Activated CD4-positive, alpha-beta memory T cell treated with anti-CD3 and anti-CD28 coated beads, Interleukin-2, amount 10 ng/mL, durations not matched to agents 7 days and 5 days (primary cell): ENCODE measurements around the gene IFI16. TPM values are rescaled to one million over a fixed set of nuclear protein-coding genes. Genes with fewer than 3 reads are reported as not detected.

Experiments
- CTCF ChIA-PET: fragments of 350-600 bp; sonication (Branson Sonifier 250); formaldehyde crosslinking; loops from one replicate; lab custom pipeline; 2021; ENCODE audit warnings: antibody characterized with exemption, inconsistent platforms; lab: Charles Lee
- POLR2A ChIA-PET: fragments of 350-600 bp; sonication (Branson Sonifier 250); formaldehyde crosslinking; loops from one replicate; lab custom pipeline; 2021; ENCODE audit warnings: antibody characterized with exemption; lab: Charles Lee
- DNase-seq: peaks from one replicate; pipeline ENCODE4 v3.0.0-alpha.2; 2020
- H3K27ac Mint-ChIP-seq: one replicate; pipeline ENCODE4 v1.8.0; 2021; ENCODE audit warnings: mild to moderate bottlenecking, mixed read lengths
- H3K27me3 Mint-ChIP-seq: one replicate; pipeline ENCODE4 v1.8.0; 2021; ENCODE audit warnings: mixed read lengths
- H3K36me3 Mint-ChIP-seq: one replicate; pipeline ENCODE4 v1.8.0; 2021; ENCODE audit warnings: low read depth, mixed read lengths
- H3K4me1 Mint-ChIP-seq: one replicate; pipeline ENCODE4 v1.8.0; 2021; ENCODE audit warnings: mixed read lengths
- H3K4me3 Mint-ChIP-seq: one replicate; pipeline ENCODE4 v1.8.0; 2021; ENCODE audit warnings: mild to moderate bottlenecking, mixed read lengths
- H3K9me3 Mint-ChIP-seq: one replicate; pipeline ENCODE4 v1.8.0; 2021; ENCODE audit warnings: mixed read lengths
- total RNA-seq, 2 experiments: library from RNA; stranded (reverse); gene quantifications; one replicate each; pipeline ENCODE4 v1.2.3, GENCODE V29; 2021

Gene IFI16
- total RNA-seq, 2 experiments from 2014 or later, result 394 to 395 TPM

GRCh38 chr1:159067699-159068621 lies 58.3 kb downstream of the IFI16 start:
- ChIA-PET CTCF (interaction anchor here (0.7 to 2.1 kb wide), 7 partner anchors 9 to 134 kb away, joined by 3 to 12 read pairs (median 4); partner anchors contain the start of genes AIM2 and IFI16), POLR2A (interaction anchor here (0.7 to 4.8 kb wide), 17 partner anchors 8 to 857 kb away, joined by 3 to 66 read pairs (median 5); partner anchors contain the start of genes AIM2 and IFI16)
- H3K4me1 Mint-ChIP-seq, result peaks cover 54% of the 10 kb centered on the region
- H3K27ac Mint-ChIP-seq, result peak overlapping the region; percentile 96
- H3K36me3 Mint-ChIP-seq, result peaks cover 57% of the 10 kb centered on the region
- H3K9me3 Mint-ChIP-seq, result no peaks in the 10 kb centered on the region
- no peaks in the 10 kb centered on the region for H3K27me3 Mint-ChIP-seq
- peak overlapping the region; percentile 56 for H3K4me3 Mint-ChIP-seq
- no peak for DNase-seq

- Mint-ChIP-seq H3K27me3 (no peaks in the 10 kb centered on the region), H3K36me3 (peaks cover 53% of the 10 kb centered on the region), H3K4me3 (no peak overlapping the region), H3K27ac (peak overlapping the region; percentile 21), H3K4me1 (peaks cover 62% of the 10 kb centered on the region), H3K9me3 (no peaks in the 10 kb centered on the region)
- CTCF ChIA-PET, result interaction anchor here (0.8 to 2.1 kb wide), 6 partner anchors 8 to 134 kb away, joined by 3 to 12 read pairs (median 4); partner anchors contain the start of genes AIM2 and IFI16
- POLR2A ChIA-PET, result interaction anchor here (0.9 to 4.8 kb wide), 10 partner anchors 8 to 70 kb away, joined by 3 to 66 read pairs (median 10); partner anchors contain the start of genes AIM2 and IFI16
- DNase-seq, result no peak
Observed at GRCh38 chr1:159068886-159069285, 59.2 kb downstream of the IFI16 start.

- DNase-seq, result no peak
- Mint-ChIP-seq H3K9me3 (no peaks in the 10 kb centered on the region), H3K4me1 (peaks cover 67% of the 10 kb centered on the region), H3K27ac (peak overlapping the region; percentile 21), H3K4me3 (no peak overlapping the region), H3K36me3 (peaks cover 35% of the 10 kb centered on the region), H3K27me3 (no peaks in the 10 kb centered on the region)
- CTCF ChIA-PET, result interaction anchor here (0.6 to 3.8 kb wide), 21 partner anchors 8 to 868 kb away, joined by 3 to 19 read pairs (median 5); partner anchors contain the start of gene IFI16
- POLR2A ChIA-PET, result interaction anchor here (1.0 to 4.8 kb wide), 7 partner anchors 19 to 74 kb away, joined by 3 to 33 read pairs (median 5); partner anchors contain the start of gene IFI16
Observed at GRCh38 chr1:159071970-159072582, 62.4 kb downstream of the IFI16 start.

GRCh38 chr1:159076438-159077119 lies 66.9 kb downstream of the IFI16 start, which contains the start of gene AIM2:
TSS of gene AIM2 (minus strand) at chr1:159076766. CDS start at chr1:159073499, 3,267 bp downstream.
- ChIA-PET CTCF (interaction anchor here (0.8 to 4.7 kb wide), 17 partner anchors 8 to 873 kb away, joined by 3 to 47 read pairs (median 4); partner anchors contain the start of gene IFI16), POLR2A (interaction anchor here (0.6 to 5.4 kb wide), 26 partner anchors 9 to 1943 kb away, joined by 3 to 260 read pairs (median 4); partner anchors contain the start of genes DCAF8, IFI16 and PYHIN1)
- peak within 1 kb of the TSS; percentile 99 for H3K27ac Mint-ChIP-seq
- peaks cover 2% of the 10 kb centered on the region for H3K27me3 Mint-ChIP-seq
- DNase-seq, result peak; percentile 82
- peaks cover 50% of the 10 kb centered on the region for H3K4me1 Mint-ChIP-seq
- H3K9me3 Mint-ChIP-seq, result peaks cover 3% of the 10 kb centered on the region
- peak within 1 kb of the TSS; percentile 78 for H3K4me3 Mint-ChIP-seq
- peaks cover 22% of the 10 kb centered on the region for H3K36me3 Mint-ChIP-seq

GRCh38 chr1:159077120-159077961 lies 67.6 kb downstream of the IFI16 start:
- ChIA-PET POLR2A (interaction anchor here (0.7 to 5.4 kb wide), 21 partner anchors 9 to 1943 kb away, joined by 3 to 260 read pairs (median 5); partner anchors contain the start of genes DCAF8, IFI16 and PYHIN1), CTCF (interaction anchor here (1.0 to 4.7 kb wide), 11 partner anchors 9 to 571 kb away, joined by 3 to 47 read pairs (median 4); partner anchors contain the start of gene IFI16)
- H3K27ac Mint-ChIP-seq, result peak overlapping the region; percentile 99
- H3K4me3 Mint-ChIP-seq, result peak overlapping the region; percentile 78
- H3K27me3 Mint-ChIP-seq, result peaks cover 2% of the 10 kb centered on the region
- H3K9me3 Mint-ChIP-seq, result peaks cover 3% of the 10 kb centered on the region
- peak; percentile 99 for DNase-seq
- peaks cover 19% of the 10 kb centered on the region for H3K36me3 Mint-ChIP-seq
- peaks cover 43% of the 10 kb centered on the region for H3K4me1 Mint-ChIP-seq

- no peak overlapping the region for H3K4me3 Mint-ChIP-seq
- peaks cover 3% of the 10 kb centered on the region for H3K9me3 Mint-ChIP-seq
Observed at GRCh38 chr1:159079525-159079924, 69.8 kb downstream of the IFI16 start.

GRCh38 chr1:159081626-159082025 lies 71.9 kb downstream of the IFI16 start:
- no peak overlapping the region for H3K27ac Mint-ChIP-seq
- no peak for DNase-seq
- peaks cover 2% of the 10 kb centered on the region for H3K27me3 Mint-ChIP-seq
- peaks cover 19% of the 10 kb centered on the region for H3K4me1 Mint-ChIP-seq
- ChIA-PET CTCF (no interaction called here), POLR2A (no interaction called here)
- H3K4me3 Mint-ChIP-seq, result no peak overlapping the region
- H3K9me3 Mint-ChIP-seq, result peaks cover 3% of the 10 kb centered on the region
- peaks cover 5% of the 10 kb centered on the region for H3K36me3 Mint-ChIP-seq

More at GRCh38 chr1:159079525-159079924, 69.8 kb downstream of the IFI16 start:
- DNase-seq, result no peak
- Mint-ChIP-seq H3K27me3 (peaks cover 2% of the 10 kb centered on the region), H3K27ac (no peak overlapping the region), H3K4me1 (peaks cover 27% of the 10 kb centered on the region), H3K36me3 (peaks cover 9% of the 10 kb centered on the region)
- CTCF ChIA-PET, result interaction anchor here (4.7 kb wide), 1 partner anchor 9 kb away, joined by 47 read pairs; no protein-coding TSS in a partner anchor
- POLR2A ChIA-PET, result interaction anchor here (4.9 to 5.4 kb wide), 2 partner anchors 66 to 71 kb away, joined by 170 to 260 read pairs; partner anchors contain the start of gene IFI16

- no peak overlapping the region for H3K27ac Mint-ChIP-seq
Observed at GRCh38 chr1:159083013-159083412, 73.3 kb downstream of the IFI16 start.

GRCh38 chr1:159084152-159084551 lies 74.4 kb downstream of the IFI16 start:
- ChIA-PET POLR2A (no interaction called here), CTCF (interaction anchor here (0.6 to 1.0 kb wide), 2 partner anchors 13 to 76 kb away, joined by 3 to 4 read pairs; no protein-coding TSS in a partner anchor)
- Mint-ChIP-seq H3K4me3 (no peak overlapping the region), H3K27me3 (peaks cover 2% of the 10 kb centered on the region), H3K27ac (no peak overlapping the region), H3K9me3 (no peaks in the 10 kb centered on the region), H3K4me1 (peaks cover 21% of the 10 kb centered on the region), H3K36me3 (no peaks in the 10 kb centered on the region)
- no peak for DNase-seq

More at GRCh38 chr1:159083013-159083412, 73.3 kb downstream of the IFI16 start:
- Mint-ChIP-seq H3K4me3 (no peak overlapping the region), H3K27me3 (peaks cover 2% of the 10 kb centered on the region), H3K9me3 (peaks cover 2% of the 10 kb centered on the region), H3K36me3 (peaks cover 4% of the 10 kb centered on the region), H3K4me1 (peaks cover 14% of the 10 kb centered on the region)
- POLR2A ChIA-PET, result no interaction called here
- CTCF ChIA-PET, result interaction anchor here (0.6 kb wide), 1 partner anchor 249 kb away, joined by 5 read pairs; no protein-coding TSS in a partner anchor
- no peak for DNase-seq

- ChIA-PET CTCF (no interaction called here), POLR2A (interaction anchor here (2.0 kb wide), 1 partner anchor 8 kb away, joined by 16 read pairs; the partner anchor contains the start of gene AIM2)
- Mint-ChIP-seq H3K4me1 (peaks cover 27% of the 10 kb centered on the region), H3K9me3 (no peaks in the 10 kb centered on the region), H3K27ac (no peak overlapping the region), H3K4me3 (no peak overlapping the region), H3K36me3 (no peaks in the 10 kb centered on the region), H3K27me3 (no peaks in the 10 kb centered on the region)
- DNase-seq, result no peak
Observed at GRCh38 chr1:159084867-159085266, 75.2 kb downstream of the IFI16 start.

GRCh38 chr1:159088050-159088449 lies 78.3 kb downstream of the IFI16 start:
- Mint-ChIP-seq H3K27me3 (no peaks in the 10 kb centered on the region), H3K27ac (peak overlapping the region; percentile 27), H3K4me1 (peaks cover 55% of the 10 kb centered on the region), H3K9me3 (no peaks in the 10 kb centered on the region), H3K36me3 (no peaks in the 10 kb centered on the region), H3K4me3 (no peak overlapping the region)
- CTCF ChIA-PET, result interaction anchor here (2.3 to 3.6 kb wide), 3 partner anchors 11 to 45 kb away, joined by 12 to 47 read pairs (median 19); partner anchors contain the start of gene AIM2
- no peak for DNase-seq
- POLR2A ChIA-PET, result interaction anchor here (0.8 to 5.1 kb wide), 5 partner anchors 11 to 78 kb away, joined by 3 to 112 read pairs (median 6); partner anchors contain the start of genes AIM2 and IFI16
